ENCODE results near the gene KLK14. TPM values are rescaled to one million over a fixed set of nuclear protein-coding genes. Genes with fewer than 3 reads are reported as not detected.

Gene KLK14
- total and polyA plus RNA-seq, 10 of the 15 experiments (the other 5 are each of a cell fraction or from before 2014, with no cell fraction given) = not detected

DNA sequence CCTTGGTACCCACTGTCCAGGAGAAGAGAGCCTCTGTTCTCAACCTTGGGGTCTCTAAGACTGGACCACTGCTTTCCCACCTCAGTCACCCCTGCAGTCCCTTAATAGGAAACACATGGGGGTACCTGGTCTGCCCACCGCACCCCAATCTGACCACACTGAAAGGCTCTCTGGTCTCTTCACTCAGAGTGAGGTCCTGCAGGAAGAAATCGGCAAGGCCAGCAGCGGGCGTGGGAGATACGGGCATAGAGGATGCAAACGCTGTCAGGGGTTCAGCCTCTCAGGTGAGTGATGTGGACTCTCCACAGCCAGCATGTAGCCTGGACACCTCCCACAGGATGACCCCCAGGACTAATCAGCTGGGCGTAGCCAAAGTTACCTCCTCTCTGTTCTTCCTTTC lies 45.5 kb upstream of the KLK14 start:
- no peak for ATAC-seq
- no peak for FAIRE-seq
- Histone ChIP-seq H3K4me2 (ENCODE audit: control insufficient read depth, insufficient read depth) (no peak overlapping the region), H3K4me3 (no peak overlapping the region), H3K27ac (ENCODE audit: control insufficient read depth, insufficient read depth) (no peak overlapping the region), H3K9ac (ENCODE audit: control insufficient read depth, insufficient read depth, low read length) (no peak overlapping the region), H3K9me3 (replicated peaks; ENCODE audit: control insufficient read depth, insufficient read depth, low read length) (no peaks in the 10 kb centered on the region), H3K79me2 (ENCODE audit: control insufficient read depth, insufficient read depth, low read length) (no peaks in the 10 kb centered on the region), H3K36me3 (ENCODE audit: control insufficient read depth in 2 of 2, insufficient read depth in 2 of 2, low read length in 1 of 2) (no peaks in the 10 kb centered on the region), H4K20me1 (ENCODE audit: control insufficient read depth, insufficient read depth) (no peaks in the 10 kb centered on the region), H3K4me1 (ENCODE audit: control insufficient read depth, insufficient read depth, low read length) (peaks cover 5% of the 10 kb centered on the region; the same call in 1 of the 2 replicates), H3K27me3 (replicated peaks in 1 of 2; ENCODE audit: control insufficient read depth in 2 of 2, insufficient read depth in 2 of 2, low read length in 1 of 2) (no peaks in the 10 kb centered on the region; a peak in 2 of 4 replicates), H2AFZ (ENCODE audit: control insufficient read depth, low read depth, low read length) (no peak overlapping the region)
- 73% methylated on average over 7 of the region's 7 CpGs for WGBS (ENCODE audit: insufficient coverage, insufficient replicate concordance, low lambda C conversion rate, missing lambda C conversion rate)
- RAD21 ChIA-PET (ENCODE audit: unreplicated experiment) = no interaction called here
- CTCF ChIA-PET = no interaction called here
- DNase-seq (ENCODE audit: low read depth, low spot score) = no peak
- no peak for TF ChIP-seq NFXL1 (IDR thresholded peaks at IDR 0.05; ENCODE audit: borderline replicate concordance)
- TF ChIP-seq POLR2A (IDR thresholded peaks at IDR 0.05; ENCODE audit: low read depth, low read length) = no peak
- TF ChIP-seq HDAC6 (IDR thresholded peaks at IDR 0.05; ENCODE audit: unreplicated experiment) = no peak
- TF ChIP-seq, protein P1, sequence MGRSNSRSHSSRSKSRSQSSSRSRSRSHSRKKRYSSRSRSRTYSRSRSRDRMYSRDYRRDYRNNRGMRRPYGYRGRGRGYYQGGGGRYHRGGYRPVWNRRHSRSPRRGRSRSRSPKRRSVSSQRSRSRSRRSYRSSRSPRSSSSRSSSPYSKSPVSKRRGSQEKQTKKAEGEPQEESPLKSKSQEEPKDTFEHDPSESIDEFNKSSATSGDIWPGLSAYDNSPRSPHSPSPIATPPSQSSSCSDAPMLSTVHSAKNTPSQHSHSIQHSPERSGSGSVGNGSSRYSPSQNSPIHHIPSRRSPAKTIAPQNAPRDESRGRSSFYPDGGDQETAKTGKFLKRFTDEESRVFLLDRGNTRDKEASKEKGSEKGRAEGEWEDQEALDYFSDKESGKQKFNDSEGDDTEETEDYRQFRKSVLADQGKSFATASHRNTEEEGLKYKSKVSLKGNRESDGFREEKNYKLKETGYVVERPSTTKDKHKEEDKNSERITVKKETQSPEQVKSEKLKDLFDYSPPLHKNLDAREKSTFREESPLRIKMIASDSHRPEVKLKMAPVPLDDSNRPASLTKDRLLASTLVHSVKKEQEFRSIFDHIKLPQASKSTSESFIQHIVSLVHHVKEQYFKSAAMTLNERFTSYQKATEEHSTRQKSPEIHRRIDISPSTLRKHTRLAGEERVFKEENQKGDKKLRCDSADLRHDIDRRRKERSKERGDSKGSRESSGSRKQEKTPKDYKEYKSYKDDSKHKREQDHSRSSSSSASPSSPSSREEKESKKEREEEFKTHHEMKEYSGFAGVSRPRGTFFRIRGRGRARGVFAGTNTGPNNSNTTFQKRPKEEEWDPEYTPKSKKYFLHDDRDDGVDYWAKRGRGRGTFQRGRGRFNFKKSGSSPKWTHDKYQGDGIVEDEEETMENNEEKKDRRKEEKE (IDR thresholded peaks at IDR 0.05) = no peak
- no peak for TF ChIP-seq GABPA (IDR thresholded peaks at IDR 0.05; ENCODE audit: low read depth)
- TF ChIP-seq NR2F1 (conservative IDR thresholded peaks at IDR 0.05) = no peak
- TF ChIP-seq, protein P2, sequence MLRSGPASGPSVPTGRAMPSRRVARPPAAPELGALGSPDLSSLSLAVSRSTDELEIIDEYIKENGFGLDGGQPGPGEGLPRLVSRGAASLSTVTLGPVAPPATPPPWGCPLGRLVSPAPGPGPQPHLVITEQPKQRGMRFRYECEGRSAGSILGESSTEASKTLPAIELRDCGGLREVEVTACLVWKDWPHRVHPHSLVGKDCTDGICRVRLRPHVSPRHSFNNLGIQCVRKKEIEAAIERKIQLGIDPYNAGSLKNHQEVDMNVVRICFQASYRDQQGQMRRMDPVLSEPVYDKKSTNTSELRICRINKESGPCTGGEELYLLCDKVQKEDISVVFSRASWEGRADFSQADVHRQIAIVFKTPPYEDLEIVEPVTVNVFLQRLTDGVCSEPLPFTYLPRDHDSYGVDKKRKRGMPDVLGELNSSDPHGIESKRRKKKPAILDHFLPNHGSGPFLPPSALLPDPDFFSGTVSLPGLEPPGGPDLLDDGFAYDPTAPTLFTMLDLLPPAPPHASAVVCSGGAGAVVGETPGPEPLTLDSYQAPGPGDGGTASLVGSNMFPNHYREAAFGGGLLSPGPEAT (IDR thresholded peaks at IDR 0.05; ENCODE audit: low read depth) = no peak
- TF ChIP-seq TBL1XR1 (IDR thresholded peaks at IDR 0.05; ENCODE audit: low read depth, low read length) = no peak
- no peak for TF ChIP-seq ZBED1 (IDR thresholded peaks at IDR 0.05; ENCODE audit: borderline replicate concordance)
- TF ChIP-seq GATAD2B (conservative IDR thresholded peaks at IDR 0.05; ENCODE audit: low read depth) = no peak
- no peak for TF ChIP-seq RCOR1 (conservative IDR thresholded peaks at IDR 0.05; ENCODE audit: low read depth, low read length)
- TF ChIP-seq, protein P3, sequence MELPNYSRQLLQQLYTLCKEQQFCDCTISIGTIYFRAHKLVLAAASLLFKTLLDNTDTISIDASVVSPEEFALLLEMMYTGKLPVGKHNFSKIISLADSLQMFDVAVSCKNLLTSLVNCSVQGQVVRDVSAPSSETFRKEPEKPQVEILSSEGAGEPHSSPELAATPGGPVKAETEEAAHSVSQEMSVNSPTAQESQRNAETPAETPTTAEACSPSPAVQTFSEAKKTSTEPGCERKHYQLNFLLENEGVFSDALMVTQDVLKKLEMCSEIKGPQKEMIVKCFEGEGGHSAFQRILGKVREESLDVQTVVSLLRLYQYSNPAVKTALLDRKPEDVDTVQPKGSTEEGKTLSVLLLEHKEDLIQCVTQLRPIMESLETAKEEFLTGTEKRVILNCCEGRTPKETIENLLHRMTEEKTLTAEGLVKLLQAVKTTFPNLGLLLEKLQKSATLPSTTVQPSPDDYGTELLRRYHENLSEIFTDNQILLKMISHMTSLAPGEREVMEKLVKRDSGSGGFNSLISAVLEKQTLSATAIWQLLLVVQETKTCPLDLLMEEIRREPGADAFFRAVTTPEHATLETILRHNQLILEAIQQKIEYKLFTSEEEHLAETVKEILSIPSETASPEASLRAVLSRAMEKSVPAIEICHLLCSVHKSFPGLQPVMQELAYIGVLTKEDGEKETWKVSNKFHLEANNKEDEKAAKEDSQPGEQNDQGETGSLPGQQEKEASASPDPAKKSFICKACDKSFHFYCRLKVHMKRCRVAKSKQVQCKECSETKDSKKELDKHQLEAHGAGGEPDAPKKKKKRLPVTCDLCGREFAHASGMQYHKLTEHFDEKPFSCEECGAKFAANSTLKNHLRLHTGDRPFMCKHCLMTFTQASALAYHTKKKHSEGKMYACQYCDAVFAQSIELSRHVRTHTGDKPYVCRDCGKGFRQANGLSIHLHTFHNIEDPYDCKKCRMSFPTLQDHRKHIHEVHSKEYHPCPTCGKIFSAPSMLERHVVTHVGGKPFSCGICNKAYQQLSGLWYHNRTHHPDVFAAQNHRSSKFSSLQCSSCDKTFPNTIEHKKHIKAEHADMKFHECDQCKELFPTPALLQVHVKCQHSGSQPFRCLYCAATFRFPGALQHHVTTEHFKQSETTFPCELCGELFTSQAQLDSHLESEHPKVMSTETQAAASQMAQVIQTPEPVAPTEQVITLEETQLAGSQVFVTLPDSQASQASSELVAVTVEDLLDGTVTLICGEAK (IDR thresholded peaks at IDR 0.05; ENCODE audit: borderline replicate concordance) = no peak
- POLR2A ChIA-PET = no interaction called here
- SMC1A ChIA-PET (ENCODE audit: uncharacterized antibody, unreplicated experiment) = no interaction called here
- in situ Hi-C loops (cut with MboI) = no loop called here
- BruUV-seq (replicated peaks) = no TSS peak
- intact Hi-C loops (cut with micrococcal nuclease; ENCODE audit: unreplicated experiment) = no loop called here
